Liver (tissue), 3 donors: ENCODE data around the gene CTTNBP2.

Experiments
- CTCF ChIP-seq: fragments of 150-350 bp; IDR thresholded peaks from 2 replicates; pipeline ENCODE4 v1.5.1; 2017; ENCODE audit warnings: improper control_type of control experiment, low read depth, low read length; ENCODE audit not compliant: missing input control
- JUND ChIP-seq, 2 donors: IDR thresholded peaks; 2 replicates each; pipeline ENCODE4 v1.6.1; 2016; ENCODE audit warnings: antibody characterized with exemption in 2 of 2
- TAF1 ChIP-seq: conservative IDR thresholded peaks from 2 replicates; pipeline ENCODE4 v1.6.1; 2016; ENCODE audit warnings: antibody characterized with exemption, mild to moderate bottlenecking
- YY1 ChIP-seq: IDR thresholded peaks from 2 replicates; pipeline ENCODE4 v1.6.1; 2016; ENCODE audit warnings: antibody characterized with exemption, mild to moderate bottlenecking
- donor health status: healthy.
- donor health status: healthy.

GRCh38 chr7:117841011-117841410 is 32.2 kb downstream of the CTTNBP2 start:
- no peak for TF ChIP-seq CTCF
- TF ChIP-seq YY1: no peak
- TF ChIP-seq TAF1: no peak
- no peak for TF ChIP-seq JUND (IDR thresholded peaks at IDR 0.05)
